Measurements from ENCODE around the gene TMEM72. TPM values are rescaled to one million over a fixed set of nuclear protein-coding genes. Genes with fewer than 3 reads are reported as not detected.

The TMEM72 gene
- total and polyA plus RNA-seq, 2 of the 13 experiments (the other 11 are each of a cell fraction or from before 2014, with no cell fraction given): 0.04 TPM; not detected in 1

GRCh38 chr10:44977287-44978212 lies 66.4 kb downstream of the TMEM72 start (continued):
- TF ChIP-seq ZNF597 (CRISPR knock-in tag; IDR thresholded peaks at IDR 0.05): no peak
- no peak; the same call in 1 of the 2 replicates for TF ChIP-seq SAP130 (CRISPR knock-in tag; IDR thresholded peaks at IDR 0.05; ENCODE audit: low read depth)
- peak; percentile 42; the same call in 1 of the 2 replicates for TF ChIP-seq SSRP1 (CRISPR knock-in tag; IDR thresholded peaks at IDR 0.05)
- TF ChIP-seq CTCF (CRISPR knock-in tag; IDR thresholded peaks at IDR 0.05): 0 out of 2 replicates have a peak, but pooled peaks have one; percentile 1
- no peak; the same call in 1 of the 2 replicates for TF ChIP-seq CBX5 (CRISPR knock-in tag; IDR thresholded peaks at IDR 0.05; ENCODE audit: borderline replicate concordance)
- TF ChIP-seq ZBTB2 (CRISPR knock-in tag; IDR thresholded peaks at IDR 0.05; ENCODE audit: low read depth): no peak
- TF ChIP-seq TAF15 (IDR thresholded peaks at IDR 0.05; ENCODE audit: low read depth, low read length, poor library complexity, severe bottlenecking): no peak
- no peak for TF ChIP-seq PCBP1 (IDR thresholded peaks at IDR 0.05; ENCODE audit: borderline replicate concordance, low read depth, low read length)
- 0 out of 2 replicates have a peak, but pooled peaks have one; percentile 28 for TF ChIP-seq ZNF678 (CRISPR knock-in tag; IDR thresholded peaks at IDR 0.05)
- TF ChIP-seq CERS6 (CRISPR knock-in tag; IDR thresholded peaks at IDR 0.05): no peak; the same call in none of the 2 replicates
- TF ChIP-seq ZBTB7B (CRISPR knock-in tag; IDR thresholded peaks at IDR 0.05): peak; percentile 9; the same call in 1 of the 2 replicates
- TF ChIP-seq TCF12 (IDR thresholded peaks at IDR 0.05): no peak
- TF ChIP-seq TCF12 (CRISPR knock-in tag; IDR thresholded peaks at IDR 0.05): 0 out of 2 replicates have a peak, but pooled peaks have one; percentile 58
- TF ChIP-seq ZNF563 (CRISPR knock-in tag; IDR thresholded peaks at IDR 0.05): no peak; the same call in 1 of the 2 replicates
- no peak for TF ChIP-seq RBM39 (IDR thresholded peaks at IDR 0.05; ENCODE audit: low read depth, low read length, poor library complexity, severe bottlenecking)
- TF ChIP-seq POLR2AphosphoS2 (IDR thresholded peaks at IDR 0.05; ENCODE audit: low read depth, low read length): no peak
- TF ChIP-seq ZNF792 (CRISPR knock-in tag; IDR thresholded peaks at IDR 0.05): no peak
- no peak for TF ChIP-seq SRSF4 (IDR thresholded peaks at IDR 0.05; ENCODE audit: low read depth, low read length, poor library complexity, severe bottlenecking)
- peak; percentile 45; the same call in 1 of the 2 replicates for TF ChIP-seq ZNF20 (CRISPR knock-in tag; IDR thresholded peaks at IDR 0.05)
- TF ChIP-seq ZBTB14 (CRISPR knock-in tag; IDR thresholded peaks at IDR 0.05): no peak
- TF ChIP-seq MTF1 (CRISPR knock-in tag; IDR thresholded peaks at IDR 0.05): no peak
- no peak; the same call in 1 of the 2 replicates for TF ChIP-seq SP2 (CRISPR knock-in tag; IDR thresholded peaks at IDR 0.05)
- peak; percentile 27; the same call in 1 of the 2 replicates for TF ChIP-seq ZNF766 (CRISPR knock-in tag; IDR thresholded peaks at IDR 0.05; ENCODE audit: borderline replicate concordance)
